GM12878 (cell line): Measurements from ENCODE around the gene SLC39A1. TPM values are rescaled to one million over a fixed set of nuclear protein-coding genes. Genes with fewer than 3 reads are reported as not detected.

Experiments used
- ATAC-seq: fragments of 200-7000 bp; cut with Tn5 transposase; 3 replicates; pipeline ENCODE4 v1.9.1; 2020; ENCODE audit warnings: mild to moderate bottlenecking, moderate library complexity
- BruUV-seq: library from RNA; stranded (reverse); fragments of 400-500 nt; replicated peaks from 2 replicates; lab custom pipeline; 2021; lab: Mats Ljungman, UMichigan
- CTCF ChIA-PET: fragments of 300-600 bp; sonication (Branson Sonifier 250); formaldehyde crosslinking; extraction: SDS; loops from one replicate; lab custom pipeline; 2021; ENCODE audit warnings: inconsistent platforms; lab: Yijun Ruan, JAX
- POLR2A ChIA-PET: fragments of 350-600 bp; formaldehyde crosslinking; extraction: SDS; loops from one replicate; lab custom pipeline; 2021; ENCODE audit warnings: inconsistent platforms; lab: Charles Lee
- RAD21 ChIA-PET: fragments of 300-600 bp; sonication (Branson Sonifier 250); formaldehyde crosslinking; loops from one replicate; lab custom pipeline; 2023; ENCODE audit warnings: antibody characterized with exemption; ENCODE audit not compliant: unreplicated experiment; lab: Charles Lee
- SMC1A ChIA-PET: fragments of 300-600 bp; sonication (Branson Sonifier 250); formaldehyde crosslinking; loops from one replicate; lab custom pipeline; 2023; ENCODE audit not compliant: unreplicated experiment, uncharacterized antibody; lab: Charles Lee
- DNase-seq: peaks from one replicate; pipeline ENCODE4 v3.0.0-alpha.2; 2011; ENCODE audit warnings: low read depth, low spot score
- FAIRE-seq: peaks from 3 replicates; lab custom pipeline; 2011; peaks lifted over from hg19 to GRCh38; lab: Jason Lieb, UNC
- H2AFZ ChIP-seq: 2 replicates; pipeline ENCODE4 v1.6.0; 2011; ENCODE audit warnings: low read depth, low read length, control low read depth; ENCODE audit not compliant: control insufficient read depth
- H3K27ac ChIP-seq: 2 replicates; pipeline ENCODE4 v1.5.1; 2011; ENCODE audit warnings: control low read depth; ENCODE audit not compliant: control insufficient read depth, insufficient read depth
- H3K27me3 ChIP-seq, 2 experiments: replicated peaks in 1 of 2; 2 replicates each; pipeline versions ENCODE4 v1.6.0 to v1.6.1; 2011; ENCODE audit warnings: low read length in 1 of 2; ENCODE audit not compliant: control insufficient read depth in 2 of 2, insufficient read depth in 2 of 2
- H3K36me3 ChIP-seq, 2 experiments: 2 replicates each; pipeline ENCODE4 v1.5.1; 2011; ENCODE audit warnings: low read length in 1 of 2; ENCODE audit not compliant: control insufficient read depth in 2 of 2, insufficient read depth in 2 of 2
- H3K4me1 ChIP-seq: 2 replicates; pipeline ENCODE4 v1.6.1; 2011; ENCODE audit warnings: mild to moderate bottlenecking, low read length, moderate library complexity, mixed read lengths; ENCODE audit not compliant: control insufficient read depth, insufficient read depth
- H3K4me2 ChIP-seq: 2 replicates; pipeline ENCODE4 v1.6.0; 2011; ENCODE audit warnings: control low read depth; ENCODE audit not compliant: control insufficient read depth, insufficient read depth
- H3K4me3 ChIP-seq: fragments of 200-600 bp; sonication (generic); 2 replicates; pipeline ENCODE4 v1.5.1; 2016
- H3K79me2 ChIP-seq: 2 replicates; pipeline ENCODE4 v1.6.0; 2011; ENCODE audit warnings: low read length; ENCODE audit not compliant: control insufficient read depth, insufficient read depth
- H3K9ac ChIP-seq: 2 replicates; pipeline ENCODE4 v1.8.0; 2011; ENCODE audit warnings: low read length, control low read depth, mixed read lengths; ENCODE audit not compliant: control insufficient read depth, insufficient read depth
- H3K9me3 ChIP-seq: replicated peaks from 3 replicates; pipeline ENCODE4 v1.5.1; 2011; ENCODE audit warnings: mild to moderate bottlenecking, low read length; ENCODE audit not compliant: control insufficient read depth, insufficient read depth
- H4K20me1 ChIP-seq: 2 replicates; pipeline ENCODE4 v1.6.0; 2011; ENCODE audit not compliant: control insufficient read depth, insufficient read depth
- BCLAF1 ChIP-seq: fragments of 450-650 bp; IDR thresholded peaks from 2 replicates; pipeline ENCODE4 v1.6.1; 2017; ENCODE audit warnings: antibody characterized with exemption, mild to moderate bottlenecking, moderate library complexity
- BRCA1 ChIP-seq: IDR thresholded peaks from 2 replicates; pipeline ENCODE4 v1.6.1; 2011; ENCODE audit warnings: low read depth, low read length, improper control_type of control experiment
- CHD1 ChIP-seq: IDR thresholded peaks from 2 replicates; pipeline ENCODE4 v1.6.1; 2012; ENCODE audit warnings: low read depth, low read length, improper control_type of control experiment
- EED ChIP-seq: sonication (generic); IDR thresholded peaks from 2 replicates; pipeline ENCODE4 v1.6.1; 2016; ENCODE audit warnings: antibody characterized with exemption, low read depth
- ETV6 ChIP-seq, 2 experiments: fragments of 450-650 bp in 1 of 2; IDR thresholded peaks in 1 of 2; conservative IDR thresholded peaks in 1 of 2; 2 replicates each; pipeline ENCODE4 v1.6.1; 2014; ENCODE audit warnings: antibody characterized with exemption in 1 of 2, borderline replicate concordance in 1 of 2, low read depth in 1 of 2, mild to moderate bottlenecking in 1 of 2, moderate library complexity in 1 of 2
- HDAC2 ChIP-seq: fragments of 200-600 bp; sonication (generic); IDR thresholded peaks from 2 replicates; pipeline ENCODE4 v1.6.1; 2017
- IKZF2 ChIP-seq, 2 experiments: fragments of 450-650 bp; IDR thresholded peaks; 2 replicates each; pipeline ENCODE4 v1.6.1; 2017; ENCODE audit warnings: mild to moderate bottlenecking in 2 of 2, moderate library complexity in 2 of 2
- JUND ChIP-seq: IDR thresholded peaks from 2 replicates; pipeline ENCODE4 v1.6.1; 2012; ENCODE audit warnings: low read depth, mild to moderate bottlenecking, low read length, improper control_type of control experiment, moderate library complexity
- MAX ChIP-seq: IDR thresholded peaks from 2 replicates; pipeline ENCODE4 v1.6.1; 2012; ENCODE audit warnings: low read depth, low read length, improper control_type of control experiment
- PAX5 ChIP-seq: IDR thresholded peaks from 2 replicates; pipeline ENCODE4 v1.6.1; 2011; ENCODE audit warnings: low read depth, low read length, borderline replicate concordance
- RAD21 ChIP-seq: IDR thresholded peaks from 2 replicates; pipeline ENCODE4 v1.6.1; 2011; ENCODE audit warnings: mild to moderate bottlenecking, low read depth, low read length, moderate library complexity; ENCODE audit not compliant: insufficient read depth
- SIX5 ChIP-seq: IDR thresholded peaks from 2 replicates; pipeline ENCODE4 v1.6.1; 2011; ENCODE audit warnings: mild to moderate bottlenecking, low read depth, low read length, moderate library complexity; ENCODE audit not compliant: severe bottlenecking
- ZBTB40 ChIP-seq: fragments of 450-650 bp; IDR thresholded peaks from 2 replicates; pipeline ENCODE4 v1.6.1; 2016; ENCODE audit warnings: mild to moderate bottlenecking, moderate library complexity, borderline replicate concordance
- ZNF217 ChIP-seq: fragments of 450-650 bp; IDR thresholded peaks from 2 replicates; pipeline ENCODE4 v1.6.1; 2017; ENCODE audit warnings: antibody characterized with exemption, mild to moderate bottlenecking
- ZNF274 ChIP-seq: IDR thresholded peaks from one replicate; pipeline ENCODE4 v1.8.0; 2011; ENCODE audit not compliant: insufficient read length, insufficient read depth
- WGBS: methylation state at CpG from one replicate; pipeline ENCODE4 v1.1.6; 2016; ENCODE audit warnings: low lambda C conversion rate; ENCODE audit not compliant: insufficient replicate concordance, insufficient coverage; ENCODE audit errors: missing lambda C conversion rate; 5-methylcytosine and 5-hydroxymethylcytosine counted together
- in situ Hi-C: fragments of 300-500 bp; cut with MboI; formaldehyde crosslinking; loops from 9 replicates; pipeline ENCODE4 v1.14.3; 2018; ENCODE audit warnings: mixed read lengths
- intact Hi-C: fragments of 100-400 bp; cut with micrococcal nuclease; formaldehyde crosslinking; loops from one replicate; pipeline ENCODE4 v1.14.2; 2022; ENCODE audit not compliant: unreplicated experiment
- polyA plus RNA-seq, 11 experiments: library from polyadenylated mRNA; depleted of rRNA in 4 of 11; unstranded in 6 of 11; stranded (reverse) in 5 of 11; fragments of >200 nt; fragmentation: Nextera tagmentation in 4 of 11; fragmentation: Illumina TruSeq in 1 of 11; extraction: Ambion mirVana in 4 of 11; extraction: Trizol in 1 of 11; gene quantifications; 1 replicate in 1 of 11; 2 replicates in 10 of 11; pipeline versions ENCODE4 v1.2.1 to v1.2.3, GENCODE V29; 2011 to 2016; ENCODE audit warnings: inconsistent platforms in 2 of 11, missing spikeins in 2 of 11, low read depth in 1 of 11
- total RNA-seq, 4 experiments: library from RNA; depleted of rRNA in 3 of 4; stranded (reverse); fragments of >200 nt in 3 of 4; fragmentation: Illumina TruSeq in 1 of 4; extraction: Trizol in 1 of 4; gene quantifications; 2 replicates each; pipeline versions ENCODE4 v1.2.1 to v1.2.3, GENCODE V29; 2013 to 2021

The SLC39A1 gene
- total and polyA plus RNA-seq, 10 of the 15 experiments (the other 5 are each of a cell fraction or from before 2014, with no cell fraction given), result 8.8 to 98.6 (median 72.4) TPM

- CTCF ChIA-PET, result interaction anchor here (0.7 to 4.8 kb wide), 18 partner anchors 10 to 435 kb away, joined by 3 to 54 read pairs (median 7); partner anchors contain the start of genes CREB3L4, CRTC2, GATAD2B and JTB
- no TSS peak for BruUV-seq
- H3K9ac ChIP-seq, result peak overlapping the region; percentile 99
- SMC1A ChIA-PET, result interaction anchor here (0.7 to 4.5 kb wide), 19 partner anchors 10 to 161 kb away, joined by 3 to 59 read pairs (median 5); partner anchors contain the start of genes CREB3L4, GATAD2B, JTB and RAB13
- peak overlapping the region; percentile 95 for H3K27ac ChIP-seq
- ATAC-seq (peak; percentile 83), FAIRE-seq (peak; percentile 78), DNase-seq (peak; percentile 86)
- H3K36me3 ChIP-seq, result peaks cover 21 to 26% of the 10 kb centered on the region in 2 experiments; a peak in 3 of 4 replicates
- in situ Hi-C loops, result no loop called here
- no peaks in the 10 kb centered on the region for H3K9me3 ChIP-seq
- peak overlapping the region; percentile 100 for H3K4me2 ChIP-seq
- peak overlapping the region; percentile 100 for H3K4me3 ChIP-seq
- POLR2A ChIA-PET, result interaction anchor here (0.6 to 5.3 kb wide), 17 partner anchors 9 to 312 kb away, joined by 3 to 83 read pairs (median 4); partner anchors contain the start of genes CHTOP, CREB3L4, GATAD2B and JTB
- RAD21 ChIA-PET, result interaction anchor here (0.7 to 4.9 kb wide), 26 partner anchors 11 to 1010 kb away, joined by 3 to 55 read pairs (median 4); partner anchors contain the start of genes CREB3L4, CRTC2, GATAD2B and JTB
- H3K27me3 ChIP-seq, result no peaks in the 10 kb centered on the region
- H3K4me1 ChIP-seq, result peaks cover 21% of the 10 kb centered on the region
- H4K20me1 ChIP-seq, result no peaks in the 10 kb centered on the region
- H2AFZ ChIP-seq, result peak overlapping the region; percentile 62
- intact Hi-C loops, result loop anchor here (1.0 to 2.0 kb wide), 3 partner anchors 21 to 149 kb away; partner anchors contain the start of genes CREB3L4 and GATAD2B
- 2% methylated on average over 76 of the region's 95 CpGs for WGBS
- peaks cover 28% of the 10 kb centered on the region for H3K79me2 ChIP-seq
- peak in 1 of 2 experiments; percentile 93; a peak in 2 of 4 replicates for TF ChIP-seq ETV6 (conservative IDR thresholded peaks at IDR 0.05 in 1 of 2, IDR thresholded peaks at IDR 0.05 in 1 of 2; ENCODE audit: borderline replicate concordance in 1 of 2, low read depth in 1 of 2)
- TF ChIP-seq BRCA1, result no peak
- no peak for TF ChIP-seq HDAC2
- 0 out of 2 replicates have a peak, but pooled peaks have one; percentile 59 for TF ChIP-seq BCLAF1
- peak; percentile 88 for TF ChIP-seq PAX5
- no peak for TF ChIP-seq ZNF274
- TF ChIP-seq MAX, result peak; percentile 81
- no peak for TF ChIP-seq CHD1
- TF ChIP-seq SIX5, result no peak
- peak; percentile 28; the same call in 1 of the 2 replicates for TF ChIP-seq ZBTB40
- no peak for TF ChIP-seq RAD21
- peak; percentile 55 to 72; a peak in 3 of 4 replicates for TF ChIP-seq IKZF2 (IDR thresholded peaks at IDR 0.05)
- peak; percentile 57 for TF ChIP-seq ZNF217
- TF ChIP-seq EED, result peak; percentile 73; the same call in 1 of the 2 replicates
- no peak for TF ChIP-seq JUND
Observed at GRCh38 chr1:153945795-153946621, 17.3 kb downstream of the SLC39A1 start.
